ENCODE measurements around the gene NEUROG1.

NEUROG1 gene

GRCh38 chr5:135557076-135557838 lies 21.5 kb upstream of the NEUROG1 start:
- no peaks in the 10 kb centered on the region for H3K27me3 ChIP-seq (ENCODE audit: insufficient read depth, poor library complexity, severe bottlenecking)
- H3K4me1 ChIP-seq (ENCODE audit: insufficient read depth, poor library complexity, severe bottlenecking), result no peaks in the 10 kb centered on the region
- no peak overlapping the region for H3K4me3 ChIP-seq (ENCODE audit: severe bottlenecking)
- no peaks in the 10 kb centered on the region for H3K36me3 ChIP-seq (ENCODE audit: low read depth)
- DNase-seq (ENCODE audit: low spot score), result no peak
- no peak for ATAC-seq (ENCODE audit: low read depth)
- no peak for TF ChIP-seq CTCF (IDR thresholded peaks at IDR 0.05; ENCODE audit: poor library complexity, severe bottlenecking)
- no peak overlapping the region for H3K27ac ChIP-seq (ENCODE audit: poor library complexity, severe bottlenecking)
- no peaks in the 10 kb centered on the region for H3K9me3 ChIP-seq (ENCODE audit: severe bottlenecking)

GRCh38 chr5:135556620-135557019 lies 20.9 kb upstream of the NEUROG1 start:
- no peaks in the 10 kb centered on the region for H3K27me3 ChIP-seq (ENCODE audit: insufficient read depth, poor library complexity, severe bottlenecking)
- no peaks in the 10 kb centered on the region for H3K9me3 ChIP-seq (ENCODE audit: severe bottlenecking)
- TF ChIP-seq CTCF (IDR thresholded peaks at IDR 0.05; ENCODE audit: poor library complexity, severe bottlenecking), result no peak
- H3K36me3 ChIP-seq (ENCODE audit: low read depth), result no peaks in the 10 kb centered on the region
- H3K4me1 ChIP-seq (ENCODE audit: insufficient read depth, poor library complexity, severe bottlenecking), result no peaks in the 10 kb centered on the region
- no peak overlapping the region for H3K27ac ChIP-seq (ENCODE audit: poor library complexity, severe bottlenecking)
- ATAC-seq (ENCODE audit: low read depth) (no peak), DNase-seq (ENCODE audit: low spot score) (no peak)
- no peak overlapping the region for H3K4me3 ChIP-seq (ENCODE audit: severe bottlenecking)

GRCh38 chr5:135555530-135555929 lies 19.8 kb upstream of the NEUROG1 start:
- no peak overlapping the region for H3K27ac ChIP-seq (ENCODE audit: poor library complexity, severe bottlenecking)
- H3K4me1 ChIP-seq (ENCODE audit: insufficient read depth, poor library complexity, severe bottlenecking), result no peaks in the 10 kb centered on the region
- no peak overlapping the region for H3K4me3 ChIP-seq (ENCODE audit: severe bottlenecking)
- no peak for TF ChIP-seq CTCF (IDR thresholded peaks at IDR 0.05; ENCODE audit: poor library complexity, severe bottlenecking)
- no peak for DNase-seq (ENCODE audit: low spot score)
- no peaks in the 10 kb centered on the region for H3K36me3 ChIP-seq (ENCODE audit: low read depth)
- no peaks in the 10 kb centered on the region for H3K27me3 ChIP-seq (ENCODE audit: insufficient read depth, poor library complexity, severe bottlenecking)
- ATAC-seq (ENCODE audit: low read depth), result no peak
- no peaks in the 10 kb centered on the region for H3K9me3 ChIP-seq (ENCODE audit: severe bottlenecking)

- DNase-seq (ENCODE audit: low spot score), result no peak
- H3K9me3 ChIP-seq (ENCODE audit: severe bottlenecking), result no peaks in the 10 kb centered on the region
- no peak overlapping the region for H3K4me3 ChIP-seq (ENCODE audit: severe bottlenecking)
- H3K27ac ChIP-seq (ENCODE audit: poor library complexity, severe bottlenecking), result no peak overlapping the region
- ATAC-seq (ENCODE audit: low read depth), result peak; percentile 70
- TF ChIP-seq CTCF (IDR thresholded peaks at IDR 0.05; ENCODE audit: poor library complexity, severe bottlenecking), result peak; percentile 84
- H3K4me1 ChIP-seq (ENCODE audit: insufficient read depth, poor library complexity, severe bottlenecking), result no peaks in the 10 kb centered on the region
- no peaks in the 10 kb centered on the region for H3K36me3 ChIP-seq (ENCODE audit: low read depth)
- no peaks in the 10 kb centered on the region for H3K27me3 ChIP-seq (ENCODE audit: insufficient read depth, poor library complexity, severe bottlenecking)
Observed at GRCh38 chr5:135553688-135554462, 18.1 kb upstream of the NEUROG1 start.

Measured in RWPE2 (cell line).